ENCODE measurements around the gene TBC1D8. TPM values are rescaled to one million over a fixed set of nuclear protein-coding genes. Genes with fewer than 3 reads are reported as not detected.

TBC1D8 gene
- total RNA-seq, 2 experiments from 2014 or later: 0.73 to 1.1 TPM

DNA sequence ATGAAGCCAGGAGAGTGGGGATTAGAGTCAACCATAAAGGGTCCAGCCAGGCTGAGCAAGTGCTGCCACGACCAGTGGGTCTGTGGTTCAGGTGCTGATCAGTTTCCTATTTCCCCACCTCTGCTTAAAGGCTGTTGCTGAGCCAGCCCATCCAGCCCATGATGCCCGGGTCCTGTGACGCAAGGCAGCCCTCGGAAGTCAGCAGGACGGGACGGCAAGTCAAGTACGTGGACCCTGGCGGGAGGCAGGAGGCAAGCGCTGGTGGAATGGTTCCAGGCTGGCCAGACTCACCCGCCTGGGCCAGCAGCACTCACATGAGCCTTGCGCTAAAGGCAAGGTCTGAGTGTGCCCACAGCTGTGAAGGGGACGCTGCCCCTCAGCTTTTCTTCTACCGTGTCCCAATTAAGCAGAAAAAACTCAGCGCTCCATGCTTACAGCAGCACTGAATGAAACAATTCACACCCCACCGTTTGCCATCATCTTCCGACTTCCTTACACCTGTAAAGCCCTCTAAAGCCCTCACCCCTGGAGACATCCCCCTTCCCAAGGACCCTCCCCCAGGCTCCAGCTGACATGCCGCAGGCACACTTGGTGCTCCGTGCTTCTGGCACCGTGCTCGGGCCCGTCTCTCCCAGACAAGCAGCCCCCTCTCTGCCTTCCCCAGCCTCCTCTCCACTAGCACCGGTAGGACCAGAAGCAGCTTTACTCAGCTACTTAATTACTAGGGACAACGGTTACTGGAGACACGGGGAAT, 160.4 kb downstream of the TBC1D8 start:
- ChIA-PET CTCF (no interaction called here), POLR2A (no interaction called here)

DNA sequence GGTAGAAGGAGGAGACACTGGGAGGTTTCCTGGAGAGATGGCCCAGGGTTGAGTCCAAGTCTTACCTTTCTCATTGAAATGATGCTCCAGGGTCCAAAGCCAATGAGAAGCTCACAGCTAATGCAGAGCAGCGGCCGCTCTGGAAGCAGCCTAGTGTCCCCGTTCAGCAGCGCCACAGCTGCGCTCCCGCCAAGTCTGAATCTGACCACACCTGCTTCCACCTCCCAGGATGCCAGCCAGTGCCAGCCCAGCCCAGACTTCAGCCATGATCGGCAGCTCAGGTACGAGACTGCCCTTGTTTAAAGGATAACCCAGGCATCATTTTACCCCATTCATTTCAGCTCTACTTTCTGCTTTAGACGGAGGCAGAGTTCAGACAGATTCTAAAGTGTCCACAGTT, 161.0 kb downstream of the TBC1D8 start:
- CTCF ChIA-PET: no interaction called here

DNA sequence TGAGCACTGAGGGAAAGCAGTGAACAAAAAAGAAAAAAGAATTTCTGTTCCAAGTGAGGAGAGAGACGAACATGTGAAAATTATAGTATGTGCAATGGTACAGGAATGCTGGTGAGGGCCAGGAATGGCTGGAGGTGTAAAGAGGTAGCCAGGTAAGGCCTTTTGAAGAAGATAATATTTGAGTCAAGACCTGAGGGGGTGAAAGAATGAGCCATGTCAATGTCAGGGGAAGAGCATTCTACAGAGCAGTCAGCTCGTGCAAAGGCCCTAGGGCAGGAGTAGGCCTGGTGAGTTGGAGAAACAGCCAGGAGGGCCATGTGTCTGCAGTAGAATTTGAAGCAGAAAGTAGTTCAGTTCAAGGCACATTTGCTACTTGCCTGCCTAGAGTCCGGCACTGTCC, 161.5 kb downstream of the TBC1D8 start:
- POLR2A ChIA-PET: no interaction called here

More for the DNA sequence above, 161.0 kb downstream of the TBC1D8 start:
- POLR2A ChIA-PET: no interaction called here

DNA sequence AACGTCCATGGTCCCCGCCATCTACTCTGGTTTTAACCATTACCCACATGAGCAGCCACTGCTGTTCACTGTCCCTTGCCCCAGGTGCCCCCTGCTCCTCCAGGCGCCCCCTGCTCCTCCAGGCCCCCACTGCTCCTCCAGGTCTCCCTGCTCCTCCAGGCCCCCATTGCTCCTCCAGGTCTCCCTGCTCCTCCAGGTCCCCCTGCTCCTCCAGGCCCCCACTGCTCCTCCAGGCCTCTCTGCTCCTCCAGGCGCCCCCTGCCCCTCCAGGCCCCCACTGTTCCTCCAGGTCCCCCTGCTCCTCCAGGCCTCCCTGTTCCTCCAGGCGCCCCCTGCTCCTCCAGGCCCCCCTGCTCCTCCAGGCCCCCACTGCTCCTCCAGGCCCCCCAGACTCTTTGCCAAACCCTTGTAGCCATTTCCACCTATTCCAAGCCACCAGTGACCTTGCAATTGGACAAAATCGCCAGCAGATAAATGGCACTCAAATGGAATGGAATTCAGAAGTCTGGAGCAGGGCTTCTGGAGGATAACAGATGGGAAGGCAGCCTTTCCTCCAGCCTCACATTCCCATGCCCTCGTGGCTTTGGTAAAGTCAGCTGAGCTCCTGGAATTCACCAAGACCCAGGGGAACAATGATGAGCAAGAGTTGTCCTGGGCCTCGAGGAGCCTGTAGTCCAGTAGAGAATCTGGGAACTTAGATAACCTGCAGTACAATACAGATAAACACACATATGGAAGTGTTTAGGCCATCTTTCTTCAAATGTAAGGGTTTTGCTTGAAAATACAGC, 162.4 kb downstream of the TBC1D8 start:
- ChIA-PET POLR2A (no interaction called here), CTCF (no interaction called here)

More for the DNA sequence above, 161.5 kb downstream of the TBC1D8 start:
- CTCF ChIA-PET: no interaction called here

DNA sequence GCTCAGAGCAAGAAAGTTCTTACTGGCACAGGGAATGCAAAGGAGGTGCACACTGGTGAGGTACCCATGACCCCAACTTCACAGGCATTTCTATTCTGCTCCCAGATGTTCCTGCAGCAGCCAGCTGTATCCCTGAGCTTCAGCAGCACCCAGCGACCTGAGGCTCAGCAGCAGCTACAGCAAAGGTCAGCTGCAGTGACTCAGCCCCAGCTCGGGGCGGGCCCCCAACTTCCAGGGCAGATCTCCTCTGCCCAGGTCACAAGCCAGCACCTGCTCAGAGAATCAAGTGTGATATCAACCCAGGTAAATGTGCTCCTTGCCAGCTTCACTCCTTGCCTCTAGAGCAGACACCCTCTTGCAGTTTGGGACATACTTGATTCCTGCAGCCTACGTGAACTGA, 163.2 kb downstream of the TBC1D8 start:
- CTCF ChIA-PET: interaction anchor here (0.5 to 0.6 kb wide), 2 partner anchors 380 to 533 kb away, joined by 3 read pairs; no protein-coding TSS in a partner anchor
- POLR2A ChIA-PET: no interaction called here

DNA sequence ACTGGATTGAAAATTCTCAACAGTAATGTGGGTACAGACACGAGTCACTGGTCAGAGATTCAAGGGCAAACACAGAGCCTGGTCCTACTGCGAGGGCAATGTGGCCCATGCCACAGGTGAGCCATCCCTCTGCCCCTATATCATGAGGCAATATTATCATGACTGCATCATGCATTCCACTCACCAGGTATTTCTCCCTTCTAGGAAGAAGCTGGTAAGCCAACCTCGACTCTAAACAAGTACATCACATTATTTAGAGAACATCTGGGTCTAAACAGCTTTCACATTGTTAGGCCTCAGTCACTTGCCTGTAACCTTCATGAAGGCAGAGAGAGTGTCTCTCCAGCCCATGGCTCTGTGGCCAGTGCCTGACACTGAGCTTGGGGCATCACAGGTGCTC, 163.6 kb downstream of the TBC1D8 start:
- POLR2A ChIA-PET: no interaction called here
- CTCF ChIA-PET: interaction anchor here (0.5 to 0.6 kb wide), 2 partner anchors 380 to 533 kb away, joined by 3 read pairs; no protein-coding TSS in a partner anchor

DNA sequence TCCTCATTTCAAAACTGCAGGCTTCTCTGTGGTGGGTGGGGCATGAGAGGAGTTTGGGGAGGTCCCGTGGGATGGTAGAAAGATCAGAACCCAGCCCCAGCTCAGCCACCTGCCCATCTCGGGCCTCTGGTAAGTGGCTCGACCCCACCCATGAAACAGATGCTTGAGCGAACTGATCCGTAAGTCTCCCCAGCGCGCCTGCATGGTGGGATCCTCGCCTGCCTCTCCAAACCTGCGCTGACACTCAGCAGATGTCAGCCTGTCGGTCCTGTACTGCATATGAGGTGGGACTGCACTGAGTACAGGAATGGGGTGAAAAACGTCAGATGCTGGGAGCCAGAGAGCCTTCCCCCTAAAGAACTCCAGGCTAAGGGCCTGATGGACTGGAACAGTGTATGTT, 165.0 kb downstream of the TBC1D8 start:
- ChIA-PET CTCF (interaction anchor here (0.9 to 1.2 kb wide), 3 partner anchors 9 to 376 kb away, joined by 3 to 5 read pairs (median 3); no protein-coding TSS in a partner anchor), POLR2A (no interaction called here)

DNA sequence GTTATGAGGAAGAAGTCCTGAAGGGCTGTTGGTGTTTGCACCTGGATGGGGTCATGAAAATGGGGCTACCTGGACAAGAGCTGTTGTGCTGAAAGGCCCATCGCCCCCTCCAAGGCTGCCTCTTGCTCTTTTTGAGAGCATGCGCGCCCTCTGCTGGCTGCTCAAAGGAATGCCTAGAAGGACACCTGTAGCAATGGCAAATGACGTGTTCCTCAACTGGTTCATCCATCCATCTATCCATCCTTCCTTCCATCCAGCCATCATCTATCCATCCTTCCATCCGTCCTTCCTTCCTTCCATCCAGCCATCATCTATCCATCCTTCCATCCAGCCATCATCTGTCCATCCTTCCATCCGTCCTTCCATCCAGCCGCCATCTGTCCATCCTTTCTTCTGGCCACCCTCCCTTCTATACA, 166.3 kb downstream of the TBC1D8 start:
- ChIA-PET CTCF (interaction anchor here (0.6 to 1.2 kb wide), 3 partner anchors 83 to 375 kb away, joined by 3 to 5 read pairs (median 3); no protein-coding TSS in a partner anchor), POLR2A (no interaction called here)

DNA sequence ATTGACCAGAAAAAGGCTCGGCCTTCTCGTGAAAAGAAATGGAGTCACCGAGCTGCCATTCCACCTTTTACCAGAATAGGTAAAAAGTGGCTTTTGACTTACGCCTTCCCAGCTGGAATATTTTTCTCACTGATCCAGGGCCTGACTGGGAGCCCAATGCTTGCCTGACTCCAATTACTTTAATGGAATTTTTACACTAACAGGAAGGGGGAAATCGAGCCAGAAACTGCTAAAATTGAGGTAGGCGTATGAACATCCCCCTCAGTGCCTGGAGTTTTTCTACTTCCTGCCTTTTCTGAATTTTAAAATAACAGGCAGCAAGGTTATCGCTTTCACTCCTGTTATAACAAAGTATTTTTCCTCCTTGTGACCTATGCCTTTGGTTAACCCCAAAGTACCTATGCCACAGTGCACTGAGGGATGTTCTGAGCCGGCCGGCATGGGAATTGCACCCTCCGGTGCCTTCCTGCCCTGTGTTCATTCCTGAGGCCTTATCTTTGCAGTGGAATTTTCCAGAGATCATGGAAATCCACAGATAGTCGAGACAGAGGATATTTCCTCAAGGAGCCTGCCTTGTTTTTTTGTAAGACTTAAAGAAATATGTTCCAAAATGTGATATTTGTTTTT, 167.4 kb downstream of the TBC1D8 start:
- POLR2A ChIA-PET: no interaction called here
- CTCF ChIA-PET: no interaction called here

DNA sequence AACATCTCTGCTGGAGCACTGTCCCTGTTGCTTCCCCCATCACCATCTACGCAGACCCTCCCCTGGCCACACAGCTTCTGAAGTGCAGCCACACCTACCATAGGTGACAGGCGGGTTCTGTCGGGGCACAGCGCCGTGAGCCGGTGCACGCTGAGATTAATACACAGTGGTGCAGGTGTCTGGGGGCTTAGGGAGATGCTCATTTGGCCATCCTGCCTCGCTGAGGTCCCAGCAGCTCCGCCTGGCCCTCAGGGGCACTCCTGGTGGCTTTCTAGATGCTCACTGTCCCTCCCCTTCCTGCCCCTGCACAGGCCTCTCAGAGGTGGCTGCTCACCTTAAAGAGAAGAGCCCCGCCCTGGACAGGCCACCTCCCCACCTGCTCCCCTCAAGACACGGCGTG, 168.0 kb downstream of the TBC1D8 start:
- ChIA-PET POLR2A (no interaction called here), CTCF (no interaction called here)

DNA sequence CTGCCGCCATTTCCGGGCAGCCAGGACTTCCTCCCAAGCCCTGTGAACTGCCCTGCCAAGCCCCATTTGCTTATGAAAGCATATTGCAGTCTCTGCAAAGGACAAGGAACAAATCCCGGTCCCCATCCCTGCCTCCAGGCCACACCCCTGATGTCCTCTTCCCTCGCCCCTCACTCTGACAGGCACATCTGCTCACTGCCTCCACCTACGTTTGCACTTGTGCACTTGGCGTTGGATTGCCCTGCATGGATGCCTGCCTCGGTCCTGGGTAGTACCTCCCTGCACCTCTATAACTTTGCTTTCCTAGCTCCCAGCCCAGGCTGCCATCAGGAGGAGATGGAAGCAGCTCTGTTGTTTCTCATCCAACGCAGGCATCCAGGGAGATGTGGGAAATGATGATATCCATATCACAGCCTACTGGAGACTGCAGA, 168.7 kb downstream of the TBC1D8 start:
- POLR2A ChIA-PET: no interaction called here

DNA sequence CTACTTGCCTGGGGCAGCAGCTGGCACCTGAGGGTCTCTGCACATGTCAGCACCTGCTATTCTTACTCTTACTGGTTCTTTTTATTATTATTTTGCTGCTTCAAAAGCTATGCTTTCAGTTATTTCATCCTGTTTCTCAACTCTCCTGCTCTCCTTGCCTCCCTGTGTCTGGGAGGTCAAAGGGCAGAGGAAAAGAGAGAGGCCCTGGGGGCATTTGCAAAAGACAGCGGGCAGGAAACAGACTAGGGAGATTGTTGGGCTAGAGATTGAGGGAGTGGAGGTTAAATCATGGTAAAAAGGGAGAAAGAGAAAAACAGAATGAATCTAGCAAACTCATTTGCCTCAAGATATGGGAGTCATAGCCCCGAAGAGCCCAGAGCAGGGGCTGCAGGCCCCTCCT, 170.2 kb downstream of the TBC1D8 start:
- ChIA-PET CTCF (no interaction called here), POLR2A (no interaction called here)

More for the DNA sequence above, 168.7 kb downstream of the TBC1D8 start:
- CTCF ChIA-PET: interaction anchor here (0.9 kb wide), 1 partner anchor 63 kb away, joined by 4 read pairs; no protein-coding TSS in a partner anchor

DNA sequence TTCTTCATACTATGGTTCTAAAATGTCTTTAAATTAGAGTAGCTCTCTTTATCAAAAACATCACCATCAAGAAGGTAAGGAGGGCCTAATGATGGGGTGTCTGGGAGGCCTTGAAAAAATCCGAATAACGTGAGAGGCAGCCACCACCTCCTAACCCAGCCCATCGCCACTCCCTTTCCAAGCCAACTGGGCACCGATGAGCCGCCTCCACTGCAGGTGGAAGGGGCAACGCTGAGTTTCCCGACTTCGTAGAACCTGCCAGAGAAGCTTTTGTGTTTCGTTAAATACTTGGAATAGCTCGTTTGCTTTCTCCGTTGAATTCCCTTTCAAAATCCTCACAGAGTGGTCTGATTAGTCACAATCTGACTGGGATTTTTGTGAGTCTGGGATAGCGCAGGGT, 171.1 kb downstream of the TBC1D8 start:
- CTCF ChIA-PET: no interaction called here
- POLR2A ChIA-PET: no interaction called here

DNA sequence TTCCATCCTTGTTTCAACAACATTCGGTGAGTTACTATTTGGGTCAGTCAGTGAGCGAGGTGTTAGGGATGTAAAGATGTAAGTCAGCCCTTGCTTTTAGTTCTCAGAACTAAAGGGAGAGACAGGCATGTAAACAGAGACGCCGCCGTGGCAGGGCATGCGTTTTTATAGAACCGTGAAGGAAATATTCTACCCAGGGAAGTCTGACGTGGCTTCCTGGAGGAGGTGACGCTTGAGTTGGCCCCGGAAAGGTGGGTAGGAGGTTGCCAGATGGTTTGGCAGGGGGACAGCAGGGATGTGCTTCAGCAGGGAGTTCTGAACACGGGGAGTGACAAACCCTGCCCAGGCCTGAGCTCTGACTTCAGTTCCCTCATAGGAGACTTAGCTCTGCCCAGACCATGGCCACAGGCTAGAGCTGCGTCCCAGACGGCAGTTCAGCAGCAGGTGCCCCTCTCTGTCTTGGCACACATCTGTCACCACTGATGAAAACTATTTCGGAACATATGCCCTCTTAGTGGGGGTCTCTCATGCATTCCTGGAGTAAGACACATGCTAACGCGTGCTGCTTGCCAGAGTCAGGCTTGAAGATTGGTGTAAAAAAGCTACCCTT, 172.5 kb downstream of the TBC1D8 start:
- POLR2A ChIA-PET: no interaction called here
- CTCF ChIA-PET: no interaction called here

DNA sequence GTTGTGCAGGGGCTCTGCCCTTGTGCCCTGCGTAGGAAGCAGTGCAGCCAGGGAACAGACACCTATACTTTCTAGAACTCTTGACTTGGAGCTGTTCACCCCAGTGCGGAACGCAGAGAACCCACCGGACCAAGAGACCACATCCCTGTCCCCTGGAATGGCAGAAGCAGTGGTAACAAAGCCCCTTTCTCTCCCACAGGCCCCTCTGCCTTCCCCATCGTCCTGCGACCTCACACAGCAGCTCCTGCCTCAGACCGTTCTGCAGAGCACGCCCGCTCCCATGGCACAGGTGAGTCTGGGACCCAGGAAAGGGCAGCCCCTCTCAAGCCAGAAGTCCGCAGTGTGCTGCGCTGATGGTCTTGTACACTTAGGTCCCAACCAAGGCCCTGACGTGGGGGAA, 173.7 kb downstream of the TBC1D8 start:
- ChIA-PET CTCF (no interaction called here), POLR2A (no interaction called here)

DNA sequence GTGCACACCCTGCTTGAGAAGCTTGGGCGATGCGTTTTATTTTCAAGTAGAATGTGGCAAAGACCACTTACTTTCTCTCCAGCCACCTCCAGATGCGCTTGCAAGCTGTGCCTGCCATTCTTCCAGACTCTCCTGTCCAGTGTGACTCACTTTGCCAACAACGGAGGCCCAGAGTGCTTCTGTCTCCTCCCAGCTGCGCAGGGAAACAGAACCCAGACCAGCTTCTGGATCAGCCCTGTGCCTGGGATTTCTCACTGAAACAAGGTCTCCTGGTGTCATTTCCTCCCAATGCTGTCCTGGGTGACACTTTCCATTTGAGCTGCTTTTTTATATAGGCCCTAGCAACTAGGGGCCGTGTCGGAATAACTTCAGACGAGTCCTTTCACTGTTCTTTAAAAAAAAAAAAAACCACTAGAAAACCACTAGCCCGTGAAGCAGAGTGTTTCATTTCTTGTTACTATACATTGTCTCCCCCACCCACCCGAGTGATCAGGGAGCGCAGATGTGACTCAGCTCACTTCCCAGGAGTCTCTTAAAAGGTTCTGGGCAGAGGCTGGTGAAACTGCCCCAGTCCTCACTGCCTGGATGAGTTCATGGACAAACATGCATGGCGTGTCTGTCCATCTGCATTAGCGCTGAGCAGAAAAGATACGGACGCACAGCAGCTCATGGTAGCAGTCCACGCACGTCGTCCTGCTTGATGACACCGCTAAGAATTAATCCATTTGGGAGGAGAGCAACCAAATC, 174.4 kb downstream of the TBC1D8 start:
- POLR2A ChIA-PET: no interaction called here
- CTCF ChIA-PET: no interaction called here

DNA sequence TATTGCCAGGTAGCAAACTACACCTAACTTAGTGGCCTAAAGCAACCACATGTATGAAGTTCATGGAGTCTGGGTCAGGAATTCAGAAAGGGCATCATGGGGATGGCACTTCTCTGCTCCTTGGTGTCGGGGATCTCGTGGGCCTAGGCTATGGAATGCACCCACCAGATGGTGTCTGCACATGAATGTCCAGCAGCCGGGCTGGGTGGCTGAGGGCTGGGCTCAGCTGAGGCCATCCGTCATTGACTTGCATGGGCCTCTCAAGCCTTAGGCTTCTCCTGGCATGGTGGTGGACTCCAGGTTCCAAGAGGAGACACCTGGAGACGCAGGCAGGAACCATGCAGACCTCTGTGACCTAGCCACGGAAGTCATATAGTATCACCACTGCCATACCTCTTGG, 175.1 kb downstream of the TBC1D8 start:
- POLR2A ChIA-PET: no interaction called here
- CTCF ChIA-PET: no interaction called here

DNA sequence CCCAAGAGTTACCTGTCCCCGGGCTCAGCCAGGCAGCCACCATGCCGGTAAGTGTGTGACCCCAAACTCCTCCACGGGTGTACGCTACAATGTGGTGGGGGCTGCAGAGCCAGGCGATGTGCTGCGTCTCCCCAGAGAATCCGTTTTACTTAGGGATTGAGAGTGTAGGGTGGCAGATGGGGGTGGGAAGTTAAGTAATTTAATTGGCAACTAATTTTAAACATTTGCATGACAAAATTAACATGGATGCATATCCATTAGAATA, 175.7 kb downstream of the TBC1D8 start:
- CTCF ChIA-PET: no interaction called here
- POLR2A ChIA-PET: no interaction called here

DNA sequence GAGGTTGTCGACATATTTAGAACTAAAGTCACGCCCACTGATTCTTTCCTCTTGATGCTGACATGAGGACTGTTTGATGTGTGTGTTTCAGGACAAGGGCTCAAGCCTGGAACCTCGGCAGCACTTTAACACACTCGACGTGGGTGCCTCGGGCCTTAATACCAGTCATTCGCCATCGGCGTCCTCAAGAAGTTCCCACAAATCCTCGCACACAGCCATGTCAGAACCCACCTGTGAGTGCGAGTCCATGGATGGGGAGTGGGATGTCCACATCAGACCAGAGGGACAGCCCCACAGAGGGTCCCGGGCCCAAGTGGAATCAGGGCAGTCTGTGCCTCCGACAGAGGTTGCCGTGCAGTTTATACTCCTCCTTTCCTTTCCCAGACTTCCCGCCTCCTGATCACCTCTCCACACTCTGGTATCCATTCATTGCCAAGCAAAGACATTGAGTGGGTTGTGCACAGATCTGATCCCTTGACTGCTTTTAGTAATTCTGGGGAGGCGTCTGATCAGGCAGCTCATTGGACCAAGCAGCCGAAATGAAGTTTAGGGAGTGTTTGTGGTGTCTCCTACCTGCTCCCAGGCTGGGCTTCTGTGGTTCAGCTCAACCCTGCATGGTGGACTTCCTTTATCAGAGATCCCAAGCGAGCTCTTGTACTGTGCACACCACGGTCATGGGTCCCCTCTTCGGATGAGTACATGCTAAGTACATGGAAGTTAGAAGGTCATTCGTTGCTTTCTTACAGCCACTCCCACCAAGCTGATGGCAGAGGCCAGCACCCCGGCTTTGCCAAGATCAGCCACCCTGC, 176.3 kb downstream of the TBC1D8 start:
- CTCF ChIA-PET: no interaction called here
- POLR2A ChIA-PET: no interaction called here

All from activated CD8-positive, alpha-beta memory T cell treated with anti-CD3 and anti-CD28 coated beads for 36 hours (primary cell).